ENCODE results near the gene CNGB1.

Gene CNGB1

GRCh38 chr16:57930533-57930932, 40.4 kb downstream of the CNGB1 start:
- no peak for TF ChIP-seq CTCF (conservative IDR thresholded peaks at IDR 0.05; ENCODE audit: low read depth, low read length)
- DNase-seq (ENCODE audit: low read depth) = no peak
- H3K4me3 ChIP-seq (ENCODE audit: low read depth, low read length) = no peak overlapping the region

- no peak for TF ChIP-seq CTCF (conservative IDR thresholded peaks at IDR 0.05; ENCODE audit: low read depth, low read length)
- no peak overlapping the region for H3K4me3 ChIP-seq (ENCODE audit: low read depth, low read length)
- DNase-seq (ENCODE audit: low read depth) = no peak
These were observed 41.7 kb downstream of the CNGB1 start for GRCh38 chr16:57929250-57929649.

- no peak for DNase-seq (ENCODE audit: low read depth)
- no peak for TF ChIP-seq CTCF (conservative IDR thresholded peaks at IDR 0.05; ENCODE audit: low read depth, low read length)
These were observed 44.9 kb downstream of the CNGB1 start for GRCh38 chr16:57926041-57926440.

GRCh38 chr16:57925310-57925709, 45.6 kb downstream of the CNGB1 start:
- no peak overlapping the region for H3K4me3 ChIP-seq (ENCODE audit: low read depth, low read length)
- peak; percentile 73 for DNase-seq (ENCODE audit: low read depth)
- no peak for TF ChIP-seq CTCF (conservative IDR thresholded peaks at IDR 0.05; ENCODE audit: low read depth, low read length)

More at GRCh38 chr16:57926041-57926440, 44.9 kb downstream of the CNGB1 start:
- no peak overlapping the region for H3K4me3 ChIP-seq (ENCODE audit: low read depth, low read length)

GRCh38 chr16:57924514-57924913, 46.4 kb downstream of the CNGB1 start:
- DNase-seq (ENCODE audit: low read depth) = no peak
- no peak overlapping the region for H3K4me3 ChIP-seq (ENCODE audit: low read depth, low read length)
- no peak for TF ChIP-seq CTCF (conservative IDR thresholded peaks at IDR 0.05; ENCODE audit: low read depth, low read length)

- no peak for DNase-seq (ENCODE audit: low read depth)
- no peak for TF ChIP-seq CTCF (conservative IDR thresholded peaks at IDR 0.05; ENCODE audit: low read depth, low read length)
- no peak overlapping the region for H3K4me3 ChIP-seq (ENCODE audit: low read depth, low read length)
These were observed 47.1 kb downstream of the CNGB1 start for GRCh38 chr16:57923841-57924240.

- H3K4me3 ChIP-seq (ENCODE audit: low read depth, low read length) = no peak overlapping the region
- no peak for TF ChIP-seq CTCF (conservative IDR thresholded peaks at IDR 0.05; ENCODE audit: low read depth, low read length)
- no peak for DNase-seq (ENCODE audit: low read depth)
These were observed 47.5 kb downstream of the CNGB1 start for GRCh38 chr16:57923418-57923817.

Data from choroid plexus epithelial cell (primary cell).